NB4 (cell line): ENCODE data around the gene KMT2B.

Experiments used
- POLR2A ChIP-seq: IDR thresholded peaks from 2 replicates; pipeline ENCODE4 v1.6.1; 2011; ENCODE audit warnings: mild to moderate bottlenecking; ENCODE audit not compliant: insufficient read length; ENCODE audit errors: extremely low read depth
- TF ChIP-seq, protein P1 (sequence below): IDR thresholded peaks from one replicate; pipeline ENCODE4 v1.5.1; 2012; ENCODE audit warnings: low read depth, low read length

DNA sequence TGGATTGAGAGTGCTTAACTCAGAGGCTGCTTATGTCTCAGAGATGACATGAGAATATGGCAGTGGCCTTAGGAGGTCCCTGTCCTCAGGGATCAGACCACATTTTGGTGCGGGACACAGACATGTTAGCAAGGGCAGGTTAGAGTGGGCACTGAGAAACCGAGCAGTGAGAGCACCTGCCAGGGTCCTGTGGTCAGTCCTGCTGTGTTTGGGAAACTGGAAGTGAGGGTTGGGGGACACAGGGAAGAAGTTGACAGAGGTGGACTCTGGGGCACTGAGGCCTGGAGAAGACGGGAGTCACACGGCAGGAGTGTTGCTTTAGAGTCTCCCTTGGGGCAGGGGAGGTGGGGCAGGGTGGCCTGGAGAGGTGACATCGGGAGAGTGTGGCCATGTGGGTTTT is 17.1 kb downstream of the KMT2B start:
- TF ChIP-seq, protein P1, sequence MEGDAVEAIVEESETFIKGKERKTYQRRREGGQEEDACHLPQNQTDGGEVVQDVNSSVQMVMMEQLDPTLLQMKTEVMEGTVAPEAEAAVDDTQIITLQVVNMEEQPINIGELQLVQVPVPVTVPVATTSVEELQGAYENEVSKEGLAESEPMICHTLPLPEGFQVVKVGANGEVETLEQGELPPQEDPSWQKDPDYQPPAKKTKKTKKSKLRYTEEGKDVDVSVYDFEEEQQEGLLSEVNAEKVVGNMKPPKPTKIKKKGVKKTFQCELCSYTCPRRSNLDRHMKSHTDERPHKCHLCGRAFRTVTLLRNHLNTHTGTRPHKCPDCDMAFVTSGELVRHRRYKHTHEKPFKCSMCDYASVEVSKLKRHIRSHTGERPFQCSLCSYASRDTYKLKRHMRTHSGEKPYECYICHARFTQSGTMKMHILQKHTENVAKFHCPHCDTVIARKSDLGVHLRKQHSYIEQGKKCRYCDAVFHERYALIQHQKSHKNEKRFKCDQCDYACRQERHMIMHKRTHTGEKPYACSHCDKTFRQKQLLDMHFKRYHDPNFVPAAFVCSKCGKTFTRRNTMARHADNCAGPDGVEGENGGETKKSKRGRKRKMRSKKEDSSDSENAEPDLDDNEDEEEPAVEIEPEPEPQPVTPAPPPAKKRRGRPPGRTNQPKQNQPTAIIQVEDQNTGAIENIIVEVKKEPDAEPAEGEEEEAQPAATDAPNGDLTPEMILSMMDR, result no peak
- no peak for TF ChIP-seq POLR2A
